GM19463 (cell line): ENCODE results near the gene UBTF.
A peak's percentile ranks its signal among the peaks of the same experiment; 100 is the strongest.
"Not testable (repeated sequence)": the region's sequence is repeated elsewhere in the genome, so short reads cannot be mapped to it uniquely, and the experiment has no call there.

Experiments
- ATAC-seq: cut with Tn5 transposase; IDR thresholded peaks from one replicate; pipeline ENCODE4 v1.9.1; 2021; ENCODE audit warnings: mild to moderate bottlenecking, moderate library complexity; ENCODE audit not compliant: unreplicated experiment

The UBTF gene

DNA sequence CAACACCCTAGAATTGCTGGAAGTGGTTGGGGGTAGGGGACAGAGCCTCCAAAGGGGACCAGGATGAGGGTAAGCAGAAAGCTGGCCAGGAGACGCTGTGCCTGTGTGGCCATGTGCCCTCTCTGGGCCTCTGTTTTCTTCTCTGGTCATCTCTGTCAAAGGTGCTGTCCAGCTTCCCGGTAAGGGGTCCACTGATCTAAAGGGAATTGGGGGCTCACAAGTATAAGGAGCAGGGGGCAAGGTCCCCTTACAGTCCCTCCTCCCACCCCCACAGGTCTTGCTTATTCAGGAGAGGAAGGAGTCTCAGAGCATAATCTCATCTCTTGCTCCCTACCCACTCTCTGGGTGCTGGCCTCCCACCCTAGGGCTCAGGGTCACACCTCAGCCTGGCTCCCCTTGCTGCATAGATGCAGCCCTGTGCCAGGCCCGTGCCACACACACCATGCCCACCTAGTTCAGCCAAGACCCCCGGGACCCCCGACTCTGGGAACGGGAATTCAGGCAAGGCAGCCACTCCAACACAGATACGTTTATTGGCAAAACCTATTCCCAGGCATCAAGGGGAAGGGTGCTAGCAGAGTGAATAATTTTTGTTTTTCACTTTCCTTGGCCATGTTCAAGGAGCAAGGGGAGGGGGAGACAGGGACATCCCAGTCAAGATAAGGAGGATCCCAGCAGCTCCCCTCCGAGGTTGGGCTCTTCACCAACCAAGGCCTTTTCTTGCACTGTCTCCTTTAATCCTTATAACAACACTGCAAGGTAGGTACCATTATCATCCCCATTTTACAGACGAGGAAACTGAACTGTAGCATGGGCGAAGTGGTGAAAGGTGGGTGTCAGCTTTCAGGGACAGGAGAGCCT lies 28.6 kb upstream of the UBTF start:
- no peak for ATAC-seq

DNA sequence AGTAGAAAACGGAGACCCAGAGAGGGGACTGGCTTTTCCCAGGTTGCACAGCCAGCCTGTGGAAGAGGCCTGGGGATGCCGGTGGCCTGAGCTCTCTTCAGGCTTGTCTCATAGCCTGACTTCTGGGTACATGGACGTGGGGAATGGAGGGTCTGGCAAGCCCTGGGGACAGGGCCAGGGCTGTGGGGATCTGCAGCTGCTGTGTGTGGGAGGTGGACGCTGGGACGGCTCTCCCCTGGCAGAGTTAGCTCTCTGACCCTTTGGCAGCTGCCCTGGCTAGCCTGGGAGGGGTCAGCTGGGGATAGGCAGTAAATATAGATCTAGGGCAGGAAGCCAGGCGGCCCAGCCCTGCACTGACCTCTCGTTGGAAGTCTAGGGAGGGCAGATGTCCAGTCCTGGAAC lies 28.0 kb upstream of the UBTF start:
- ATAC-seq = no peak

GRCh38 chr17:44241106-44241624 lies 21.7 kb upstream of the UBTF start:
- ATAC-seq = no peak

- ATAC-seq = not testable (repeated sequence)
Measured at GRCh38 chr17:44237886-44238285, 18.4 kb upstream of the UBTF start.

DNA sequence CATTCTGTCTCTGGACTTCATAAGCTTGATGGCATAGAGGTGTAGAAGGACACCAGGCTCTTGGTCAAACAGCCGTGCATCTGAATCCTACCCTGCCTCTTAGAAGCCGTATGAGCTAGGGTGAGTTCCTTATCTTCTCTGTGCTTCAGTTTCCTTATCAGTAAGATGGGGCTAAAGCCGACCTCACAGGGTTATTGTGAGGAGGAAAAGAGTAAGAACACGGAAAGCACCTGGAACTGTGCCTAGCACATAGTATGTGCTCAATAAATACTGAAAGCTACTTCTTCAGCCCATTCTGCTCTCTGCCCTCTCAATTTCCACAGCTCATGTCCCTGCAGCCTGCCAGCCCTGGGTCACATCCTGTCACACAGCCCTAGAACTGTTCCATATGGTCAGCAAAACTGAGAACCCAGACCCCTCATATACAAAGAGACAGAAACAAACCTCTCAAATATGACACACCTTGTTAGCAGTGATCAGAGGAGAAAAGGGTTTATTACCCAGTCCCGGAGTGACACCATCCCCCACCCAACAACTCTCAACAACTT lies 17.0 kb upstream of the UBTF start:
- ATAC-seq = no peak

- no peak for ATAC-seq
Measured at GRCh38 chr17:44235583-44235936, 16.1 kb upstream of the UBTF start.

GRCh38 chr17:44233582-44233981 lies 14.1 kb upstream of the UBTF start:
- ATAC-seq = no peak

GRCh38 chr17:44232061-44232460 lies 12.6 kb upstream of the UBTF start:
- no peak for ATAC-seq

DNA sequence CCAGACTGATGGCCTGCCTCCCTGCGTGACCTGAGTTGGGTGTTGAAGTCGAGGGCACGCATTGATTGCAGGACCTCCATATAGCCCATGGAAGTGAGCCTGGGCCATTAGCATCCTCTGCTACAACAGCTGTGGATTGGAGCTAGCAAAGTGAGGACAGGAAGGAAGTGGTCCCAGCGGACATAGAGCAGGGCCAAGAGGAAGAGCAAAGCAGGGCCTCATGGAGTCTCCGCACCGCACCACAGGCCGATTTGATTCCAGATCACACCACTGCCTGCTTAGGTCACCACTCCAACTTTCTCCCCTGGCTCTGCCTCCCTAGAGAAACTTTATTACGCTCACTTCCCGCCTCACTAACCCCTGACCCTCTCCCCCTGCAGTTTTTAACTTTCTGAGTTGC lies 10.7 kb upstream of the UBTF start:
- ATAC-seq = no peak

GRCh38 chr17:44229090-44229489 lies 9.6 kb upstream of the UBTF start:
- no peak for ATAC-seq

DNA sequence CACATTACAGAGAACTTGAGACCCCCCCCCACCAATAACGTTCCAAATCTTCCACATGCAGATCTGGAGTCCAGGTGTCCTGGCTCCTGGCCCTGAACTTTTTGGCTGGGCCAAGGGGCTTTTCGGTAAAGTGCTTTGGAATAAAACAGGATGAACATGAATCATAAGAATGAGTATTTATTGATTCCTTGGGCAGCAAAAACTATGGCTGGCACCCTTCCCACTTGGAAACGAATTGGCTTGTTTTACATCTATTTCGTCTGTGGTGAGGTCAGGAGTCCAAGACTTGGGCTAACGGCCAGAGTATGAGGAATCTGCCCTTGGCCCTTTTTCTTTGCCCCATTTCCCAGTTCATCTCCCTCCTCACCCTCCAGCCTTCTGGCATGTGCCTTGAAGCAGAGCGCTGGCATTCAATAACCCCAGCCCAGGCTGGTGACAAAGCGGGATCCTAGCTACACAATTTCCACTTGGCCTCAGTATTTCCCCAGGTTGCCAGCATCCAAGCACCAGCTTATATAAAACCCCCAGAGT lies 4.1 kb upstream of the UBTF start:
- no peak for ATAC-seq

DNA sequence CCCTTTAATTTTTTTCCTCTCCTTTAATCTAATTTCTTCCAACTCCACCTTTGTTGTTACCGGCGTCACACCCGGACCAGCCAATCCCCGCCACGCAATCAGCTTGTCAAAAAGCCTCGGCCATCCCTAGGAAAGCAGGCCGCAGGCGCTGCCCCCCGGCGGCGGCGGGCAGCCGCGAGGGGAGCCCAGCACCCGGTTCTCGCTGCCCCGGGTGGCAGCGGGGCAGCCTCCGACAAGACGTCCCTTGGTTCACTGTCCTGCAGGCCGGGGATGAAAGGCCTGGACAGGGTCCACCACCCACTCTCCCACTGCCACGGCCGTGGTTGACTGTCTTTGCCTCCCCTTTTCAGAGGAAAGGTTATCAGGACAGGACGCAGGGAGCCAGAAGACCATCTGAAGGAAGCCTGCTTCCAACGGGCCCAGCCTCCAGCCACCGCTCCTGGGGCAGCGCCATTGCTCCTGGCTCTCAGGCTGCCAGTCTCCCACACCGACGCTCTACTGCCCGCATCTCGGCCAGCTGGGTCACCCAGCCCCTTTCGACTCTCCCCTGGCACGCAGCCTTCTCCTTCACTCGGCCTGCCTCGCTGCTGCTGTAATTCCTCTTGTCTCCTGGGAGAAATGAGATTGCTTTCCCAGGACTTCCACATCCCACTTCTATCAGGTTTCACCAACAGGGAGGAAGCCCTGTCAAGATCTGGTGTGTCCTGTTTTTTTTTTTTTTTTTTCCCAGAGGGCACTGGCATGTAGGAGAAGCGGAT lies 2.8 kb upstream of the UBTF start:
- no peak for ATAC-seq

DNA sequence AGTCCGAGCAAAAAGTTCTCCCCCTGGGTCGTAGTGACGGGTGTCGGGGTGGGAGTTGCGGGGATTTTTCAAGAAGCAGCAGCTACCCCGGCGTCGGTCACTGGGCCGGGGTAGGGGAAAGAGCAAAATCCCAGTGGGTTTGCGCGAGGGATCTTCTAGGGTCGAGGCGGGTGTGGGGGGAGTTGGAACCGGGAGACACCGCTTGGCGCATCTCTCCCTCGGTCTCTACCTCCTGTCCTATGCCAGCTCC lies 2.3 kb upstream of the UBTF start:
- no peak for ATAC-seq

DNA sequence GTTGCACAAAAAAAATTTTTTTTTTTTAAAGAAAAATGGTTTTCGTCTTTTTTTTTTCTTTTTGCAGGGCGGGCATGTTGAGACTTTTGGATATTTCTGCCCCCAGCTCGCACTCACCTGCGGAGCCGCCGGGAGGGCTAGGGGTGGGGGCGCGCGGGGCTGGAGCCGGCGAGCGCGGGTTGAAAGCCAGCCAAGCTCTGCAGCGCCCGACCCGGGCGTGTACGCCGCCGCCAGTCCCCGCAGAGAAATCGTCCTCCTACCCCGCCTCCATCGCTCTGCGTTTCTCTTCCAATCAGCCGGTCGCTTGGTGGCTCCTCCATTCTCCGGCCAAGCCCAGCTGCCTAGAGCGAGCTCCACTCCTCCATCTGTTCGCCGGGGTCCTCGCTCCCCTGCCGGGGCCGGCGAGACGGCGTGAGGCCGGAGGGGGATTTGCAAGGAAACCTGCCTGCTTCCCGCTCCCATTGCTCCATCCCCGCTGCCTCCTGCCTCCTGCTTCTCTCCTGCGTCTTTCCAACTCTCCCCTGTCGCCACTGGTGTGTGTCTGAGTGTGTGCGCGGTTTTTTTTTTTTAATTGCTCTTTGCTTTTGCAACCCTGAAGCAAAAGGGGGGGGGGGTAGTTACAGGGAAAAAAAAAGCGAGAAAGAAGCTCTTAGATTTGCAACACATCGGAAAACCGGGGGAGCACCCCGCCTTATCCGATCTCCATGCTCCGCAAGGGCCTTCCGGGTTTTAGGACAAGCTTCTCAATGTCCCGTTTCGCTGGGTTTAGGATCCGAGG lies 1.8 kb upstream of the UBTF start:
- no peak for ATAC-seq

GRCh38 chr17:44220213-44221083 lies 973 bp upstream of the UBTF start:
- ATAC-seq = peak; percentile 2

DNA sequence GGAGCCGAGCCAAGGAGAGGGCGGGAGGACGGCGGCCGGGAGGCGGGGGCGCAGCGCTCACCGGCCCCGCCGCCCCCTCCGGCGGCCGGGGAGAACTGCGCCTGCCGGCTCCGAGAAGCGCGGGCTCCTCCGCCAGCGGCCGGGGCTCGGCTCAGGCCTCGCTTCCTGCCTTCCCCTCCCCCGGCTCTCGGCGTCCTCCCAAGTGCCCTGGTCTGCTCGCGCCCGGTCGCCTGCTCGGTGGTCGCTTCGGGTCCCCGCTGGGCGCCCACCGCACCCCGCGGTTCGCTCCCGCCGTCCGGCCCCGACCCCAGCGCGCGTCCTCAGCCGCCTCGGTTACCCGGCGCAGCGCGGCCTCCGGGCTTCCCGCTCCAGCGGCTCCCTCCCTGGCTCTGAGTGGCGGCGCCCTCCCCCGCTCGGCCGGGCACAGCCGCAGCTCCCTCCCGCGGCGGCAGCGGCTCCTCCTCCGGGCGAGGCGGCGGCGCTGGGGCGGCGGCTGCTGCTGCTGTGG lies 313 bp downstream of the UBTF start:
- ATAC-seq = peak; percentile 35

- peak; percentile 32 for ATAC-seq
Measured at GRCh38 chr17:44218344-44219107, 949 bp downstream of the UBTF start.

DNA sequence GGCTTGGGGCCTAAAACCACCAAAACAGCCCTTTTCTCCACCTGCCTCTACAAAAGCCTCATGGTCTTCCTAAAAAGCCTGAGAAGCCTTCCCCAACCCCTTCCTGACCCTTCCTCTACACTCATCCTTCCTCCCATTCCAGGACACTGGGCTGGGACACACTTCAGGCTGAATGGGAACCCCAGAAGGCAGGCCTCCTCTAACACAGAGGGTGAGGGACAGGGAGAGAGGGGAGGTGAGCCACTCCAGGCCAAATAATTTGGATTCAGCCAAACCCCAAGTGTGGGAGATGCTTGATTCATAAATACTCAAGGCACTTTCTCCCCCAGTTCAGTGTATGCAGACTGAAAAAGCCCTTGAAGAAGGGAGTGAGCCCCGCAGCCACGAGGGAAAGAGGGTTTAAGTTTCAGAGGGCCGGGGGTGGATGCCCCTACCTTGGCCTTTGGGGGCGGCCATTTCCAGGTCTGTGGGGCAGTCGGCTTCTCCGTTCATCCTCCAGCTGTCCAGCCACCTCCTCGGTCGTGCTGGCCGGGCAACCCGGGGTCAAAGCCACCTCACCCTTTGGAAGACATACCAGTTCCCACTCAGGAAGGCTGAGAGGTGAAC lies 1.6 kb downstream of the UBTF start:
- ATAC-seq = no peak

- ATAC-seq = no peak
Measured at GRCh38 chr17:44216694-44217093, 2.8 kb downstream of the UBTF start.
